WTC11 (cell line): Measurements from ENCODE around the gene SCAI. TPM values are rescaled to one million over a fixed set of nuclear protein-coding genes. Genes with fewer than 3 reads are reported as not detected.

Source experiments
- ATAC-seq: fragments of 200-7000 bp; cut with Tn5 transposase; 2 replicates; pipeline ENCODE4 v1.10.0; 2021; ENCODE audit warnings: mild to moderate bottlenecking, moderate library complexity
- CTCF ChIA-PET: fragments of 300-600 bp; sonication (Branson Sonifier 250); formaldehyde crosslinking; loops from one replicate; lab custom pipeline; 2021; ENCODE audit warnings: antibody characterized with exemption; lab: Charles Lee
- POLR2A ChIA-PET: fragments of 350-600 bp; sonication (Branson Sonifier 250); formaldehyde crosslinking; loops from one replicate; lab custom pipeline; 2021; ENCODE audit warnings: antibody characterized with exemption; lab: Charles Lee
- DNase-seq: peaks from one replicate; pipeline ENCODE4 v3.0.0; 2021; ENCODE audit warnings: low spot score
- H3K27ac Mint-ChIP-seq: 2 replicates; pipeline ENCODE4 v1.8.0; 2021; ENCODE audit warnings: mixed read lengths
- H3K27me3 Mint-ChIP-seq: 2 replicates; pipeline ENCODE4 v1.8.0; 2021; ENCODE audit warnings: low read depth, mild to moderate bottlenecking, moderate library complexity, mixed read lengths
- H3K36me3 Mint-ChIP-seq: 2 replicates; pipeline ENCODE4 v1.8.0; 2021; ENCODE audit warnings: mixed read lengths
- H3K4me1 Mint-ChIP-seq: 2 replicates; pipeline ENCODE4 v1.8.0; 2022; ENCODE audit warnings: mixed read lengths
- H3K4me3 Mint-ChIP-seq: 2 replicates; pipeline ENCODE4 v1.8.0; 2021; ENCODE audit warnings: mild to moderate bottlenecking, moderate library complexity, mixed read lengths
- H3K9me3 Mint-ChIP-seq: 2 replicates; pipeline ENCODE4 v1.8.0; 2021; ENCODE audit warnings: mixed read lengths
- CREB1 ChIP-seq: sonication (generic); formaldehyde crosslinking; IDR thresholded peaks from 2 replicates; pipeline ENCODE4 v1.8.0; 2023; ENCODE audit warnings: mild to moderate bottlenecking, missing genetic modification reagents
- CREM ChIP-seq: sonication (generic); formaldehyde crosslinking; IDR thresholded peaks from 2 replicates; pipeline ENCODE4 v1.8.1; 2022; ENCODE audit warnings: mild to moderate bottlenecking, missing genetic modification reagents, moderate library complexity
- E2F5 ChIP-seq: sonication (generic); formaldehyde crosslinking; IDR thresholded peaks from 2 replicates; pipeline ENCODE4 v1.8.1; 2022; ENCODE audit warnings: mild to moderate bottlenecking, moderate library complexity, missing genetic modification reagents
- ERG ChIP-seq: fragments of 250-450 bp; sonication (Bioruptor Pico); IDR thresholded peaks from 2 replicates; pipeline ENCODE4 v1.8.0; 2021; ENCODE audit warnings: mild to moderate bottlenecking
- FOXJ3 ChIP-seq: sonication (generic); formaldehyde crosslinking; IDR thresholded peaks from 2 replicates; pipeline ENCODE4 v1.9.0; 2021; ENCODE audit warnings: missing genetic modification reagents, mild to moderate bottlenecking, borderline replicate concordance
- NFE2L1 ChIP-seq: sonication (generic); formaldehyde crosslinking; IDR thresholded peaks from 2 replicates; pipeline ENCODE4 v1.8.1; 2023; ENCODE audit warnings: missing genetic modification reagents
- SMAD3 ChIP-seq: sonication (generic); formaldehyde crosslinking; IDR thresholded peaks from 2 replicates; pipeline ENCODE4 v1.8.0; 2022; ENCODE audit warnings: missing genetic modification reagents, mild to moderate bottlenecking, borderline replicate concordance
- USF1 ChIP-seq: sonication (generic); formaldehyde crosslinking; IDR thresholded peaks from 2 replicates; pipeline ENCODE4 v1.8.0; 2022; ENCODE audit warnings: mild to moderate bottlenecking, missing genetic modification reagents
- ZBTB21 ChIP-seq: sonication (generic); formaldehyde crosslinking; IDR thresholded peaks from 2 replicates; pipeline ENCODE4 v1.8.1; 2023; ENCODE audit warnings: mild to moderate bottlenecking, missing genetic modification reagents, borderline replicate concordance
- ZBTB43 ChIP-seq: sonication (generic); formaldehyde crosslinking; IDR thresholded peaks from 2 replicates; pipeline ENCODE4 v1.8.1; 2023; ENCODE audit warnings: mild to moderate bottlenecking, missing genetic modification reagents
- ZNF121 ChIP-seq: sonication (generic); formaldehyde crosslinking; IDR thresholded peaks from 2 replicates; pipeline ENCODE4 v1.8.0; 2023; ENCODE audit warnings: missing genetic modification reagents
- ZNF281 ChIP-seq: sonication (generic); formaldehyde crosslinking; IDR thresholded peaks from 2 replicates; pipeline ENCODE4 v1.8.0; 2023; ENCODE audit warnings: mild to moderate bottlenecking, missing genetic modification reagents
- ZNF423 ChIP-seq: fragments of 250-450 bp; sonication (Bioruptor Pico); IDR thresholded peaks from 2 replicates; pipeline ENCODE4 v2.1.2; 2022; ENCODE audit warnings: mild to moderate bottlenecking, moderate library complexity
- ZNF425 ChIP-seq: fragments of 250-450 bp; sonication (Bioruptor Pico); conservative IDR thresholded peaks from 2 replicates; pipeline ENCODE4 v1.9.0; 2021; ENCODE audit warnings: mild to moderate bottlenecking
- total RNA-seq: library from RNA; stranded (reverse); gene quantifications from 3 replicates; pipeline ENCODE4 v1.2.3, GENCODE V29; 2021
- TF ChIP-seq, protein P1 (sequence below): sonication (generic); formaldehyde crosslinking; IDR thresholded peaks from 2 replicates; pipeline ENCODE4 v1.8.0; 2022; ENCODE audit warnings: missing genetic modification reagents
- TF ChIP-seq, protein P2 (sequence below): sonication (generic); formaldehyde crosslinking; IDR thresholded peaks from 2 replicates; pipeline ENCODE4 v1.8.1; 2022; ENCODE audit warnings: low read depth, missing genetic modification reagents, borderline replicate concordance

The SCAI gene
- total RNA-seq, 1 experiment from 2014 or later, result 20.4 TPM

GRCh38 chr9:125028041-125028440, 115.3 kb downstream of the SCAI start:
- ATAC-seq, result no peak
- Mint-ChIP-seq H3K27me3 (no peaks in the 10 kb centered on the region), H3K4me3 (no peak overlapping the region), H3K27ac (no peak overlapping the region), H3K36me3 (peaks cover 23% of the 10 kb centered on the region), H3K9me3 (no peaks in the 10 kb centered on the region), H3K4me1 (no peaks in the 10 kb centered on the region)
- DNase-seq, result no peak
- ChIA-PET POLR2A (no interaction called here), CTCF (no interaction called here)
- TF ChIP-seq FOXJ3 (CRISPR knock-in tag), result no peak
- TF ChIP-seq, protein P1, sequence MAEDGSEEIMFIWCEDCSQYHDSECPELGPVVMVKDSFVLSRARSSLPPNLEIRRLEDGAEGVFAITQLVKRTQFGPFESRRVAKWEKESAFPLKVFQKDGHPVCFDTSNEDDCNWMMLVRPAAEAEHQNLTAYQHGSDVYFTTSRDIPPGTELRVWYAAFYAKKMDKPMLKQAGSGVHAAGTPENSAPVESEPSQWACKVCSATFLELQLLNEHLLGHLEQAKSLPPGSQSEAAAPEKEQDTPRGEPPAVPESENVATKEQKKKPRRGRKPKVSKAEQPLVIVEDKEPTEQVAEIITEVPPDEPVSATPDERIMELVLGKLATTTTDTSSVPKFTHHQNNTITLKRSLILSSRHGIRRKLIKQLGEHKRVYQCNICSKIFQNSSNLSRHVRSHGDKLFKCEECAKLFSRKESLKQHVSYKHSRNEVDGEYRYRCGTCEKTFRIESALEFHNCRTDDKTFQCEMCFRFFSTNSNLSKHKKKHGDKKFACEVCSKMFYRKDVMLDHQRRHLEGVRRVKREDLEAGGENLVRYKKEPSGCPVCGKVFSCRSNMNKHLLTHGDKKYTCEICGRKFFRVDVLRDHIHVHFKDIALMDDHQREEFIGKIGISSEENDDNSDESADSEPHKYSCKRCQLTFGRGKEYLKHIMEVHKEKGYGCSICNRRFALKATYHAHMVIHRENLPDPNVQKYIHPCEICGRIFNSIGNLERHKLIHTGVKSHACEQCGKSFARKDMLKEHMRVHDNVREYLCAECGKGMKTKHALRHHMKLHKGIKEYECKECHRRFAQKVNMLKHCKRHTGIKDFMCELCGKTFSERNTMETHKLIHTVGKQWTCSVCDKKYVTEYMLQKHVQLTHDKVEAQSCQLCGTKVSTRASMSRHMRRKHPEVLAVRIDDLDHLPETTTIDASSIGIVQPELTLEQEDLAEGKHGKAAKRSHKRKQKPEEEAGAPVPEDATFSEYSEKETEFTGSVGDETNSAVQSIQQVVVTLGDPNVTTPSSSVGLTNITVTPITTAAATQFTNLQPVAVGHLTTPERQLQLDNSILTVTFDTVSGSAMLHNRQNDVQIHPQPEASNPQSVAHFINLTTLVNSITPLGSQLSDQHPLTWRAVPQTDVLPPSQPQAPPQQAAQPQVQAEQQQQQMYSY (CRISPR knock-in tag), result no peak
- no peak for TF ChIP-seq ZNF423
- TF ChIP-seq E2F5 (CRISPR knock-in tag), result no peak
- TF ChIP-seq ERG (CRISPR knock-in tag), result no peak
- no peak for TF ChIP-seq ZNF121 (CRISPR knock-in tag)
- no peak for TF ChIP-seq ZNF281 (CRISPR knock-in tag)
- TF ChIP-seq CREM (CRISPR knock-in tag), result no peak
- TF ChIP-seq, protein P2, sequence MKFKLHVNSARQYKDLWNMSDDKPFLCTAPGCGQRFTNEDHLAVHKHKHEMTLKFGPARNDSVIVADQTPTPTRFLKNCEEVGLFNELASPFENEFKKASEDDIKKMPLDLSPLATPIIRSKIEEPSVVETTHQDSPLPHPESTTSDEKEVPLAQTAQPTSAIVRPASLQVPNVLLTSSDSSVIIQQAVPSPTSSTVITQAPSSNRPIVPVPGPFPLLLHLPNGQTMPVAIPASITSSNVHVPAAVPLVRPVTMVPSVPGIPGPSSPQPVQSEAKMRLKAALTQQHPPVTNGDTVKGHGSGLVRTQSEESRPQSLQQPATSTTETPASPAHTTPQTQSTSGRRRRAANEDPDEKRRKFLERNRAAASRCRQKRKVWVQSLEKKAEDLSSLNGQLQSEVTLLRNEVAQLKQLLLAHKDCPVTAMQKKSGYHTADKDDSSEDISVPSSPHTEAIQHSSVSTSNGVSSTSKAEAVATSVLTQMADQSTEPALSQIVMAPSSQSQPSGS (CRISPR knock-in tag), result no peak
- no peak for TF ChIP-seq ZBTB43 (CRISPR knock-in tag)
- no peak for TF ChIP-seq ZBTB21 (CRISPR knock-in tag)
- no peak for TF ChIP-seq USF1
- TF ChIP-seq NFE2L1 (CRISPR knock-in tag), result no peak

GRCh38 chr9:125024917-125025316, 118.4 kb downstream of the SCAI start:
- H3K9me3 Mint-ChIP-seq, result peaks cover 7% of the 10 kb centered on the region
- H3K4me1 Mint-ChIP-seq, result 0 out of 2 replicates have a peak, but pooled peaks cover 3% of the 10 kb centered on the region
- no peak for TF ChIP-seq ZNF425 (CRISPR knock-in tag)
- TF ChIP-seq CREB1 (CRISPR knock-in tag), result no peak
- no peak for TF ChIP-seq SMAD3
- CTCF ChIA-PET, result no interaction called here
- no peak overlapping the region for H3K4me3 Mint-ChIP-seq
- no peaks in the 10 kb centered on the region for H3K27me3 Mint-ChIP-seq
- DNase-seq (no peak), ATAC-seq (no peak)
- H3K27ac Mint-ChIP-seq, result no peak overlapping the region
- POLR2A ChIA-PET, result no interaction called here
- H3K36me3 Mint-ChIP-seq, result peaks cover 41% of the 10 kb centered on the region
